Activated CD8-positive, alpha-beta T cell treated with anti-CD3 and anti-CD28 coated beads, Interleukin-2, amount 10 ng/mL, durations not matched to agents 7 days and 5 days (primary cell): ENCODE data around the gene CCN2. TPM values are rescaled to one million over a fixed set of nuclear protein-coding genes. Genes with fewer than 3 reads are reported as not detected.
A peak's percentile ranks its signal among the peaks of the same experiment; 100 is the strongest.
"Not testable (repeated sequence)": the region's sequence is repeated elsewhere in the genome, so short reads cannot be mapped to it uniquely, and the experiment has no call there.

Source experiments
- ATAC-seq: fragments of 150-1000 bp; cut with Tn5 transposase; one replicate; pipeline ENCODE4 v1.10.0; 2021; ENCODE audit warnings: moderate library complexity
- CTCF ChIA-PET: fragments of 350-600 bp; sonication (Branson Sonifier 250); formaldehyde crosslinking; loops from one replicate; lab custom pipeline; 2021; ENCODE audit warnings: antibody characterized with exemption; lab: Charles Lee
- POLR2A ChIA-PET: fragments of 350-600 bp; sonication (Branson Sonifier 250); formaldehyde crosslinking; loops from one replicate; lab custom pipeline; 2021; ENCODE audit warnings: antibody characterized with exemption; lab: Charles Lee
- DNase-seq: peaks from one replicate; pipeline ENCODE4 v3.0.0-alpha.2; 2020
- H3K27ac Mint-ChIP-seq: one replicate; pipeline ENCODE4 v1.8.0; 2021; ENCODE audit warnings: mild to moderate bottlenecking, mixed read lengths
- H3K27me3 Mint-ChIP-seq: one replicate; pipeline ENCODE4 v1.8.0; 2021; ENCODE audit warnings: low read depth, mixed read lengths
- H3K36me3 Mint-ChIP-seq: one replicate; pipeline ENCODE4 v1.8.0; 2021; ENCODE audit warnings: low read depth, mixed read lengths
- H3K4me1 Mint-ChIP-seq: one replicate; pipeline ENCODE4 v1.8.0; 2021; ENCODE audit warnings: low read depth, mixed read lengths
- H3K4me3 Mint-ChIP-seq: one replicate; pipeline ENCODE4 v1.8.0; 2021; ENCODE audit warnings: mild to moderate bottlenecking, mixed read lengths
- H3K9me3 Mint-ChIP-seq: one replicate; pipeline ENCODE4 v1.8.0; 2022; ENCODE audit warnings: mixed read lengths; ENCODE audit not compliant: insufficient read depth
- total RNA-seq, 2 experiments: library from RNA; stranded (reverse); gene quantifications; one replicate each; pipeline ENCODE4 v1.2.3, GENCODE V29; 2021

Gene CCN2
- total RNA-seq, 2 experiments from 2014 or later = not detected

DNA sequence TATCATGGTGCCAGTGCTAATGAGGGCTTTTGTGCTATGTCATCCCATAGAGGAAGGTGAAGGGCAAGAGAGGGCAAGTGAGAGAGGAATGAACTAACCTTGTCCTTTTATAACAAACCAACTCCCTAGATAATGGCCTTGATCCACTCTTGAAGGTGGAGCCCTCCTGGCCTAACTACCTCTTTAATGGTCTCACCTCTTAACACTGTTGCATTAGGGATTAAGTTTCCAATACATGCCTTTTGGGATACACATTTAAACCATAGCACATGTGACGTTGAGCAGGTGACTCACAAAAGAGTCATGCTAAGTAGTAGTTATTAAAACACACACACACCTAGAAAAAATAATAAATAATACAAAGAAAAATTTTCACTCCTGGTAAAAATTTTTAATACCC, 36.9 kb downstream of the CCN2 start:
- CTCF ChIA-PET = interaction anchor here (1.2 to 3.3 kb wide), 7 partner anchors 10 to 365 kb away, joined by 3 to 28 read pairs (median 9); partner anchors contain the start of gene MED23
- POLR2A ChIA-PET = no interaction called here
- H3K36me3 Mint-ChIP-seq = no peaks in the 10 kb centered on the region
- H3K4me1 Mint-ChIP-seq = peaks cover 31% of the 10 kb centered on the region
- DNase-seq (no peak), ATAC-seq (no peak)
- no peaks in the 10 kb centered on the region for H3K9me3 Mint-ChIP-seq
- H3K27ac Mint-ChIP-seq = no peak overlapping the region
- H3K4me3 Mint-ChIP-seq = no peak overlapping the region
- peaks cover 29% of the 10 kb centered on the region for H3K27me3 Mint-ChIP-seq

DNA sequence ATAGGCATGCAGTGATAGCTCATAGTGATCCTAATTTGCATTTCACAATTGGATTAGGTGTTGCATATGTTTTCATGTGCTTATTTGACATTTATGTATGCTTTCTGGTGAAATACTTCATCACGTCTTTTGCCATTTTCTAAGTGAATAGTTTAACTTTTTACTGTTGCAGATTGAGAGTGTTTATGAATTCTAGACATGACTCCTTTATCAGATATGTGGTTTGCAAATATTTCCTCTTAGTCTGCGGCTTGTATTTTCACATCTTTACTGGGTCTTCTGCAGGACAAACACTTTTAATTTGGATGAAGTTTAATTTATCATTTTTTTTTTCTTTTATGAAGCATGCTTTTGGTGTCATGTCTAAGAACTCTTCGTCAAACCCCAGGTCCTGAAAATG, 39.2 kb downstream of the CCN2 start:
- H3K36me3 Mint-ChIP-seq = no peaks in the 10 kb centered on the region
- H3K27me3 Mint-ChIP-seq = peaks cover 33% of the 10 kb centered on the region
- no peak overlapping the region for H3K4me3 Mint-ChIP-seq
- DNase-seq (no peak), ATAC-seq (no peak)
- no peaks in the 10 kb centered on the region for H3K9me3 Mint-ChIP-seq
- POLR2A ChIA-PET = no interaction called here
- CTCF ChIA-PET = interaction anchor here (0.9 to 2.8 kb wide), 5 partner anchors 11 to 1027 kb away, joined by 3 to 26 read pairs (median 4); no protein-coding TSS in a partner anchor
- H3K27ac Mint-ChIP-seq = no peak overlapping the region
- peaks cover 17% of the 10 kb centered on the region for H3K4me1 Mint-ChIP-seq

DNA sequence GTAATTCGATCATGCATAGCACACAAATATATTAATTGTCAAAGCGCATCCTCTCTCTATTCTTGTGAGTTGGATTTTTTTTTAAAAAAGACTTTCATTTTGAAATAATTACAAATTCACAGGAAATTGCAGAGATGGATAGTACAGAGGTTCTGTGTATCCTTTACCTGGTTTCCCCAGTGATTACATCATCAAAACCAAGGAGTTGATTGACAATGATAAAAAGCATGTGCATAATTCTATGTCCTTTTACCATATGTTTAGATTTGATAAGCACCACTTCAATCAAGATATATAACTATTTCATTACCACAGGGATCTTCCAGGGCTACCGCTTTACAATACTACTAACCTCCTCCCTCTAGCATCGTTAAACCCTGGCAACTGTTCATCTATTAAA, 40.2 kb downstream of the CCN2 start:
- ChIA-PET CTCF (interaction anchor here (1.1 to 2.8 kb wide), 8 partner anchors 12 to 217 kb away, joined by 3 to 26 read pairs (median 4); no protein-coding TSS in a partner anchor), POLR2A (no interaction called here)
- Mint-ChIP-seq H3K4me3 (no peak overlapping the region), H3K27me3 (peaks cover 33% of the 10 kb centered on the region), H3K9me3 (no peaks in the 10 kb centered on the region), H3K36me3 (no peaks in the 10 kb centered on the region), H3K27ac (no peak overlapping the region), H3K4me1 (peaks cover 10% of the 10 kb centered on the region)
- ATAC-seq (no peak), DNase-seq (no peak)

DNA sequence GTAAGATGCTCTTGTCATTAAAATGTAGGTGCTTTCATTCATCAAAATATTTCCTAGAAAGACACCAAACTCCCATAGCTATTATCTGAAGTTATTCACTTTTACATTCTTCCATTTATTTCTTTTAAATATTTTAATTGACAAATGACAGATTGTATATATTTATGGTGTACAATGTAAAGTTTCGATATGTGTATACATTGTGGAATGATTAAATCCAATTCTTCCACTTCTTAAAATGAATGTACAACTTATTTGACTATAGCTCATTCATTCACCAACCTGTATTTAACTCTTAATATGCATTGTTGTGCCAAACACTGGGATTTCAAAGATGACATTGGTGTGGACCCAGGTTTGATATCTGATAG, 41.0 kb downstream of the CCN2 start:
- peaks cover 33% of the 10 kb centered on the region for H3K27me3 Mint-ChIP-seq
- peaks cover 10% of the 10 kb centered on the region for H3K4me1 Mint-ChIP-seq
- no peaks in the 10 kb centered on the region for H3K9me3 Mint-ChIP-seq
- ChIA-PET CTCF (interaction anchor here (0.6 to 2.8 kb wide), 18 partner anchors 10 to 1025 kb away, joined by 3 to 26 read pairs (median 3); partner anchors contain the start of gene MED23), POLR2A (no interaction called here)
- ATAC-seq (no peak), DNase-seq (no peak)
- H3K27ac Mint-ChIP-seq = no peak overlapping the region
- no peak overlapping the region for H3K4me3 Mint-ChIP-seq
- no peaks in the 10 kb centered on the region for H3K36me3 Mint-ChIP-seq

DNA sequence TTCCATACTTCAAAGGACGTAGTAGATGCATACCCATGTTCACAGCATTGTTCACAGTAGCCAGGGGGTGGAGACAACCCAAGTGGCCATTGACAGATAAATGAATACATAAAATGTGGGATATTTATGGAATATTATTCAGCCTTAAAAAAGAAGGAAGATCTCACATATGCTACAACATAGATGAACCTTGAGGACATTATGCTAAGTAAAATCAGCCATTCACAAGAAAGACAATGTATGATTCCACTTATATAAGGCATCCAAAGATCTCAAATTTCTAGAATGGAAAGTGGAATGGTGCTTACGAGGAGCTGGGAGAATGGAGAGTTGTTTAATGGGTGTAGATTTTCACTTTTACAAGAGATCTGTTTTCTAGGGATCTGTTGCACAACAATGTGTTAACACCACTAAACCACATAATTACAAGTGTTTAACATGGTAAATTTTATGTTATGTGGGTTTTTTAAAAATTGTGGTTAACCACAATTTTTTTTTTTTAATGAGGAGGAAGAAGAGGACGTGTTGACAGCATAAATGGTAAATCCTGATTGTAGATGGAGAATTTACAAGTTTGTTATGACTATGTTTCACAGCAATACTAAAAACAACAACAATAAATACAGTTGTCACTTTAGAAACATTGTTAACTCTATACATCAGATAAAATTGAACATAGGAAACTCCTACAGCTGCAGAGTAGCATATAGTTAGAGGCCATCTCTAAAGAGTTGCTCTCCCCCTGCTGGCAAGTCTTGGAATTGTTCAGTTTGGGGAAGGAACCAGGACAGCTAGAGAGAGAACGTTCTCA, 41.6 kb downstream of the CCN2 start:
- Mint-ChIP-seq H3K4me1 (peaks cover 10% of the 10 kb centered on the region), H3K27ac (no peak overlapping the region), H3K27me3 (peaks cover 33% of the 10 kb centered on the region)

DNA sequence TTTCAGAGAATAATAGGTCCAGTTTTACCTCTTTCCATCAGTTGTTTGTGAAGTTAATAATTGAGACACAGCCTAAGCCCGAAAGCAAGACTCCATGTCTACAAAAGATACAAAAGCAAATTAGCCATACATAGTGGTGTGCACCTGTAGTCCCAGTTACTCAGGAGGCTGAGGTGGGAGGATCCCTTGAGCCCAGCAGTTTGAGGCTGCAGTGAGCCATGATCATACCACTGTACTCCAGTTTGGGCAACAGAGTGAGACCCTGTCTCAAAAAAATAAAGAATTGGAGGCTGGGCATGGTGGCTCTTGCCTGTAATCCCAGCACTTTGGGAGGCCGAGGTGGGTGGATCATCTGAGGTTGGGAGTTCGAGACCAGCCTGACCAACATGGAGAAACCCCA, 42.4 kb downstream of the CCN2 start:
- H3K4me3 Mint-ChIP-seq = not testable (repeated sequence)
- H3K27me3 Mint-ChIP-seq = peaks cover 32% of the 10 kb centered on the region
- CTCF ChIA-PET = interaction anchor here (1.7 kb wide), 1 partner anchor 9 kb away, joined by 6 read pairs; no protein-coding TSS in a partner anchor

More for the DNA sequence above, 41.6 kb downstream of the CCN2 start:
- DNase-seq = peak; percentile 85
- Mint-ChIP-seq H3K4me3 (no peak overlapping the region), H3K9me3 (no peaks in the 10 kb centered on the region), H3K36me3 (no peaks in the 10 kb centered on the region)
- POLR2A ChIA-PET = no interaction called here
- CTCF ChIA-PET = interaction anchor here (0.6 to 2.8 kb wide), 17 partner anchors 11 to 1024 kb away, joined by 3 to 26 read pairs (median 3); partner anchors contain the start of gene MED23
- peak; percentile 94 for ATAC-seq

DNA sequence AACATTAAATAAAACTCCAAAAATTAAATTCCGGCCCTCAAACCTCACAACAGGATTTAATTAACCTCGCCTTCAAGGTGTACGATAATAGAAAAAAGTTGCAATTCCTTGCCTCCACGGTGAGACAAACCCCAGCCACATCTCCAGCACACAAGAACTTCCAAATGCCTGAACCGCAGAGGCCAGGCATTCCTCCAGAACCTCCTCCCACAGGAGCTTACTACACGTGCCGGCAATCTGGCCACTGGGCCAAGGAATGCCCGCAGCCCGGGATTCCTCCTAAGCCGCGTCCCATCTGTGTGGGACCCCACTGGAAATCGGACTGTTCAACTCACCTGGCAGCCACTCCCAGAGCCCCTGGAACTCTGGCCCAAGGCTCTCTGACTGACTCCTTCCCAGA, 47.4 kb downstream of the CCN2 start:
- H3K4me3 Mint-ChIP-seq, POLR2A ChIA-PET: not testable (repeated sequence)

More for the DNA sequence above, 42.4 kb downstream of the CCN2 start:
- POLR2A ChIA-PET, H3K9me3 Mint-ChIP-seq, DNase-seq, H3K27ac Mint-ChIP-seq, ATAC-seq, H3K36me3 Mint-ChIP-seq, H3K4me1 Mint-ChIP-seq: not testable (repeated sequence)

DNA sequence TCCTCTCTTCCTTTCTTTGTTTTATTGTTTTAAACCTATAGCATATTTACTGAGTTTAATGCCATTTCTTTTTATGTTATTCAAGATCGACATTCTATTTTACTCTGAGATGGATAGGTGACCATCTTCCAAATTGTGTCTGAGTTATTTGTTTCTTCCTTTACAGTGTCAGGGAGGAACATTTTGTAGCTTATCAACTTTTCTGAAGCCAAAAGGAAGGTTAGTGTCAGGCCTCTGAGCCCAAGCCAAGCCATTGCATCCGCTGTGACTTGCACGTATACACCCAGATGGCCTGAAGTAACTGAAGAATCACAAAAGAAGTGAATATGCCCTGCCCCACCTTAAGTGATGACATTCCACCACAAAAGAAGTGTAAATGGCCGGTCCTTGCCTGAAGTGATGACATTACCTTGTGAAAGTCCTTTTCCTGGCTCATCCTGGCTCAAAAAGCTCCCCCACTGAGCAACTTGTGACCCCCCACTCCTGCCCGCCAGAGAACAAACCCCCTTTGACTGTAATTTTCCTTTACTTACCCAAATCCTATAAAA, 49.8 kb downstream of the CCN2 start:
- H3K9me3 Mint-ChIP-seq, H3K36me3 Mint-ChIP-seq, DNase-seq, ATAC-seq, H3K4me1 Mint-ChIP-seq, POLR2A ChIA-PET, H3K4me3 Mint-ChIP-seq, H3K27ac Mint-ChIP-seq: not testable (repeated sequence)
- CTCF ChIA-PET = interaction anchor here (1.0 kb wide), 1 partner anchor 23 kb away, joined by 3 read pairs; no protein-coding TSS in a partner anchor
- H3K27me3 Mint-ChIP-seq = peaks cover 10% of the 10 kb centered on the region

More for the DNA sequence above, 47.4 kb downstream of the CCN2 start:
- CTCF ChIA-PET, H3K36me3 Mint-ChIP-seq, H3K4me1 Mint-ChIP-seq, H3K9me3 Mint-ChIP-seq, DNase-seq, ATAC-seq, H3K27ac Mint-ChIP-seq: not testable (repeated sequence)
- H3K27me3 Mint-ChIP-seq = peaks cover 17% of the 10 kb centered on the region

DNA sequence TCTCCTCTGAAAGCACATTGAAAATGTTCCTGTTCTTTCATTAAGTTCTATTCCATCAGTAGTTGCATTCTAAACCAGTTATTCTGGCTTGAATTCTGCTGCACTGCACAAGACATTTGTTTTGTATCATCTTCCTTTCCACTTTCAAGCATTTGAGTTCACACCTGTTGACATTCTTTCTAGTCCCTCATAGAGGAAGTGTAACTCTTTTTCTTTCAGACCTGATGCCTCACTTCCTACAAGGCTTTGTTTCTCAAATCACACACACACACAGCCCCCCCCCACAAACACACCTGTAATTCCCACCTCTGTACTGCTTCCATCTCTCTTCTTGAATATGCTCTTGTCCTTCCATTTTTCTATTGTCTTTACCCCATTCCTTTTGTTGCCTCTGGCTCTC, 50.9 kb downstream of the CCN2 start:
- no peak overlapping the region for H3K27ac Mint-ChIP-seq
- DNase-seq (no peak), ATAC-seq (no peak)
- no peak overlapping the region for H3K4me3 Mint-ChIP-seq
- no peaks in the 10 kb centered on the region for H3K36me3 Mint-ChIP-seq
- ChIA-PET CTCF (interaction anchor here (0.6 to 1.0 kb wide), 2 partner anchors 24 to 205 kb away, joined by 3 read pairs; no protein-coding TSS in a partner anchor), POLR2A (no interaction called here)
- H3K4me1 Mint-ChIP-seq = no peaks in the 10 kb centered on the region
- H3K27me3 Mint-ChIP-seq = peaks cover 10% of the 10 kb centered on the region
- no peaks in the 10 kb centered on the region for H3K9me3 Mint-ChIP-seq

DNA sequence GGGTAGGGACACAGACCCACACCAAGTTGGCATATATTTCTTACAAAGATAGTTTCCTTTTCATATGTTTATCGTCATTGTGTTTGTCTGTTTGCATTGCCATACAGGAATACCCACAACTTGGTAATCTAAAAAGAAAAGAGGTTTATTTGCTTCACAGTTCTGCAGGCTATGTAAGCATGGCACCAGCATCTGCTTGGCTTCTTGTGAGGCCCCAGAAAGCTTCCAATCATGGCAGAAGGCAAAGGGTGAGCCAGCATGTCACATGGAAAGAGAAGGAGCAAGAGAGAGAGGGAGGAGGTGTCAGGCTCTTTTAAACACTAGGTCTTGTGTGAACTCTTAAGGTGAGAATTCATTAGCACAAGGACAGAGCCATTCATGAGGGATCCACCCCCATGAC, 52.5 kb downstream of the CCN2 start:
- CTCF ChIA-PET = no interaction called here
- DNase-seq (no peak), ATAC-seq (no peak)
- no peaks in the 10 kb centered on the region for H3K9me3 Mint-ChIP-seq
- POLR2A ChIA-PET = no interaction called here
- no peak overlapping the region for H3K4me3 Mint-ChIP-seq
- no peaks in the 10 kb centered on the region for H3K4me1 Mint-ChIP-seq
- peaks cover 8% of the 10 kb centered on the region for H3K27me3 Mint-ChIP-seq
- H3K36me3 Mint-ChIP-seq = no peaks in the 10 kb centered on the region
- no peak overlapping the region for H3K27ac Mint-ChIP-seq
